MM.1S (cell line): ENCODE measurements around the gene CYP24A1.

ENCODE experiments used
- DNase-seq: peaks from one replicate; pipeline ENCODE4 v3.0.0-alpha.2; 2015
- H2AFZ ChIP-seq: fragments of 300-600 bp; sonication (generic); 2 replicates; pipeline ENCODE4 v1.6.0; 2016; ENCODE audit warnings: antibody characterized with exemption, low read length
- H3F3A ChIP-seq: fragments of 300-600 bp; sonication (generic); 2 replicates; pipeline ENCODE4 v1.6.1; 2016; ENCODE audit warnings: mild to moderate bottlenecking, antibody characterized with exemption, low read length, moderate library complexity, mixed read lengths; ENCODE audit not compliant: insufficient read depth
- H3K27ac ChIP-seq: fragments of 300-600 bp; sonication (generic); 2 replicates; pipeline ENCODE4 v1.5.1; 2016; ENCODE audit warnings: mild to moderate bottlenecking, low read length
- H3K27me3 ChIP-seq: fragments of 300-600 bp; sonication (generic); replicated peaks from 2 replicates; pipeline ENCODE4 v1.6.0; 2016; ENCODE audit warnings: low read length; ENCODE audit not compliant: insufficient read depth
- H3K36me3 ChIP-seq: fragments of 300-600 bp; sonication (generic); replicated peaks from 2 replicates; pipeline ENCODE4 v1.6.1; 2016; ENCODE audit warnings: mild to moderate bottlenecking, low read length, mixed read lengths; ENCODE audit not compliant: insufficient read depth
- H3K4me1 ChIP-seq: fragments of 300-600 bp; sonication (generic); 2 replicates; pipeline ENCODE4 v1.6.1; 2016; ENCODE audit warnings: low read length, mixed read lengths
- H3K4me2 ChIP-seq: fragments of 300-600 bp; sonication (generic); 2 replicates; pipeline ENCODE4 v1.6.0; 2016; ENCODE audit warnings: low read depth, low read length
- H3K4me3 ChIP-seq: fragments of 300-600 bp; sonication (generic); 2 replicates; pipeline ENCODE4 v1.5.1; 2016; ENCODE audit warnings: low read length, mixed read lengths
- H3K79me2 ChIP-seq: fragments of 300-600 bp; sonication (generic); 2 replicates; pipeline ENCODE4 v1.6.1; 2016; ENCODE audit warnings: mixed run types, low read length, mixed read lengths
- H3K9ac ChIP-seq: fragments of 300-600 bp; sonication (generic); 2 replicates; pipeline ENCODE4 v1.6.1; 2016; ENCODE audit warnings: low read length, mixed read lengths
- H3K9me2 ChIP-seq: fragments of 300-600 bp; sonication (generic); replicated peaks from 2 replicates; pipeline ENCODE4 v1.6.1; 2016; ENCODE audit warnings: mild to moderate bottlenecking, low read length, mixed read lengths; ENCODE audit not compliant: insufficient read depth
- H3K9me3 ChIP-seq: fragments of 300-600 bp; sonication (generic); replicated peaks from 2 replicates; pipeline ENCODE4 v1.6.1; 2016; ENCODE audit warnings: mild to moderate bottlenecking, low read length, mixed read lengths; ENCODE audit not compliant: insufficient read depth
- H4K20me1 ChIP-seq: fragments of 300-600 bp; sonication (generic); 2 replicates; pipeline ENCODE4 v1.6.1; 2016; ENCODE audit warnings: mild to moderate bottlenecking, low read length, moderate library complexity, mixed read lengths; ENCODE audit not compliant: insufficient read depth
- EZH2 ChIP-seq: fragments of 300-600 bp; sonication (generic); optimal IDR thresholded peaks from 2 replicates; pipeline ENCODE3; 2017; ENCODE audit warnings: low read depth, mild to moderate bottlenecking, antibody characterized with exemption, low read length, mixed read lengths
- EZH2phosphoT487 ChIP-seq: fragments of 300-600 bp; sonication (generic); IDR thresholded peaks from 2 replicates; pipeline ENCODE4 v1.6.1; 2018; ENCODE audit warnings: antibody characterized with exemption, low read length
- TF ChIP-seq, protein P1 (sequence below): fragments of 300-600 bp; sonication (generic); IDR thresholded peaks from 2 replicates; pipeline ENCODE4 v1.5.1; 2016; ENCODE audit warnings: antibody characterized with exemption, low read length, mixed read lengths

CYP24A1 gene

DNA sequence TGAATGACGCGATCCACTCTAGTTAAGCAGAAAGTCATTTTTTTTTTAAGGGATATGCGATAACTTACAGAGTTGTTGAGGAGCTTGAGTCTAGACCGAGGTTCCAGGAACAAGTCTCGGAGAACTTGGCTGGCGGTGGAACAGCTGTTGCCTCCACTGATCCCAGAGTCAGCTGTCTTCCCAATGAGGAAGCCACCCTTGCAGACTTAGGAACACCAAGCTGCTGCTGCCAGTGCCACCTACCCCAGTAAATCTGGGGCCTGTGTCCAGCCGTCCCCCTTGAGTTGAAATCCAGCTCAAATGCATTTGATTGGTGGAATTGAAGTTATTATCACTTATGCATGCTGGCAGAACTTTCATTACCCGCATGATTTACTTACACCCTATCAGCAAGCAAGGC is 40.8 kb upstream of the CYP24A1 start:
- no peaks in the 10 kb centered on the region for H4K20me1 ChIP-seq
- H3K36me3 ChIP-seq, result peaks cover 3% of the 10 kb centered on the region; the same call in 1 of the 2 replicates
- no peak for DNase-seq
- H3K27ac ChIP-seq, result no peak overlapping the region
- H3F3A ChIP-seq, result 0 out of 2 replicates have a peak, but pooled peaks cover 3% of the 10 kb centered on the region
- peaks cover 61% of the 10 kb centered on the region for H3K79me2 ChIP-seq
- H3K9me3 ChIP-seq, result no peaks in the 10 kb centered on the region
- H3K4me1 ChIP-seq, result peaks cover 13% of the 10 kb centered on the region
- no peaks in the 10 kb centered on the region for H3K27me3 ChIP-seq
- no peak overlapping the region for H2AFZ ChIP-seq
- H3K4me2 ChIP-seq, result no peak overlapping the region
- H3K4me3 ChIP-seq, result no peak overlapping the region
- TF ChIP-seq, protein P1, sequence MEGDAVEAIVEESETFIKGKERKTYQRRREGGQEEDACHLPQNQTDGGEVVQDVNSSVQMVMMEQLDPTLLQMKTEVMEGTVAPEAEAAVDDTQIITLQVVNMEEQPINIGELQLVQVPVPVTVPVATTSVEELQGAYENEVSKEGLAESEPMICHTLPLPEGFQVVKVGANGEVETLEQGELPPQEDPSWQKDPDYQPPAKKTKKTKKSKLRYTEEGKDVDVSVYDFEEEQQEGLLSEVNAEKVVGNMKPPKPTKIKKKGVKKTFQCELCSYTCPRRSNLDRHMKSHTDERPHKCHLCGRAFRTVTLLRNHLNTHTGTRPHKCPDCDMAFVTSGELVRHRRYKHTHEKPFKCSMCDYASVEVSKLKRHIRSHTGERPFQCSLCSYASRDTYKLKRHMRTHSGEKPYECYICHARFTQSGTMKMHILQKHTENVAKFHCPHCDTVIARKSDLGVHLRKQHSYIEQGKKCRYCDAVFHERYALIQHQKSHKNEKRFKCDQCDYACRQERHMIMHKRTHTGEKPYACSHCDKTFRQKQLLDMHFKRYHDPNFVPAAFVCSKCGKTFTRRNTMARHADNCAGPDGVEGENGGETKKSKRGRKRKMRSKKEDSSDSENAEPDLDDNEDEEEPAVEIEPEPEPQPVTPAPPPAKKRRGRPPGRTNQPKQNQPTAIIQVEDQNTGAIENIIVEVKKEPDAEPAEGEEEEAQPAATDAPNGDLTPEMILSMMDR, result no peak
- TF ChIP-seq EZH2, result no peak
- no peak for TF ChIP-seq EZH2phosphoT487
- no peak overlapping the region for H3K9ac ChIP-seq
- H3K9me2 ChIP-seq, result no peaks in the 10 kb centered on the region

DNA sequence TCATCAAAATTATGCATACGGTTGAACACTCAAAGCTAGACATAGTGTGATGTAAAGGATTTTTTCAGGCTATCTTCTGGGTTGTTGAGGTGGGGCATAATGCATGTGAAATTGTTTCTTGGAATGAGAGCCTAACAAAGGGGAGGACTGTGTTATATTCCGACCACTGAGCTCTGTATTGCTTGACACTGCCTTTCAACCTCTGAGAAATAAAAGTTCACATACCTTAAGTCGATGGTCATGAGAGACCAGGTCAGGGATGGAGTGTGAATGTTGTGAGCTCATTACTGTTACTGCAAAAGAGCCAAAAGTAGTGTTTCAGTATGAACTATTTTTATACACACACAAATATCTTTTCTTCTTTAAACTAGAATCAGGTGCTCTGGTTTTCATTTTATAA is 39.1 kb upstream of the CYP24A1 start:
- Histone ChIP-seq H3K4me3 (no peak overlapping the region), H4K20me1 (no peaks in the 10 kb centered on the region), H3K27ac (no peak overlapping the region), H3K79me2 (peaks cover 78% of the 10 kb centered on the region), H3K9me2 (no peaks in the 10 kb centered on the region), H3K4me2 (no peak overlapping the region), H2AFZ (no peak overlapping the region), H3K36me3 (peaks cover 3% of the 10 kb centered on the region; the same call in 1 of the 2 replicates), H3K4me1 (peaks cover 21% of the 10 kb centered on the region), H3K9ac (no peak overlapping the region), H3K9me3 (no peaks in the 10 kb centered on the region), H3K27me3 (no peaks in the 10 kb centered on the region), H3F3A (no peaks in the 10 kb centered on the region)
- DNase-seq, result no peak
- TF ChIP-seq, protein P1, result no peak
- TF ChIP-seq EZH2phosphoT487 (no peak), EZH2 (no peak)

DNA sequence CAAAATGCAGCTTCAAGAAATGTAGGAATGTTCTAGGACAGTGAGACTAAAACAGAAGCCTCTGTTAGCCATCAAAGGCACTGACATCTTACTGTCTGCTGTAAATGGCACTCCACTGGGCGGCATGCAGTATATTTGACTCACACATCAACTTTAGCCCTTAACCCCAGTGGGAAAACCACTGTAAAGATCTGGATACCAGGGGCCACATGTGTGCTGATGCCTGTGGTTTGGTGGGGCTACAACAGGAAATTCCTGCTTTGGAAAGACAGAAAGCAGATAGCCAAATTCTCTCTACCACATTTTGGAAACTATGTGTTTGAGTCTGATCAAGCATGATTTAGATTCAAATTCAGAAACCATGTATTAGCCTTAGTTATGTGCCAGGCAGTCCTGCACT is 38.4 kb upstream of the CYP24A1 start:
- Histone ChIP-seq H3F3A (no peaks in the 10 kb centered on the region), H3K9ac (no peak overlapping the region), H3K4me2 (no peak overlapping the region), H3K36me3 (peaks cover 3% of the 10 kb centered on the region; the same call in 1 of the 2 replicates), H3K9me2 (no peaks in the 10 kb centered on the region), H2AFZ (no peak overlapping the region), H3K79me2 (peaks cover 78% of the 10 kb centered on the region), H3K27ac (no peak overlapping the region), H3K4me3 (no peak overlapping the region), H3K9me3 (no peaks in the 10 kb centered on the region), H4K20me1 (no peaks in the 10 kb centered on the region), H3K4me1 (peaks cover 21% of the 10 kb centered on the region), H3K27me3 (no peaks in the 10 kb centered on the region)
- no peak for DNase-seq
- TF ChIP-seq EZH2, result no peak
- TF ChIP-seq EZH2phosphoT487, result no peak
- TF ChIP-seq, protein P1, result no peak
